SK-N-SH treated with all-trans-retinoic acid at 6 μM for 48 hours (cell line): ENCODE measurements around the gene ACTL10.

Experiments used
- ARNTL ChIP-seq: fragments of 450-650 bp; formaldehyde crosslinking; IDR thresholded peaks from 2 replicates; pipeline ENCODE4 v1.5.0; 2020; ENCODE audit warnings: low read depth, mild to moderate bottlenecking, moderate library complexity, borderline replicate concordance
- BACH2 ChIP-seq: fragments of 250-450 bp; sonication (Bioruptor Pico); IDR thresholded peaks from 2 replicates; pipeline ENCODE4 v1.9.0; 2021; ENCODE audit warnings: mild to moderate bottlenecking, borderline replicate concordance
- CSDC2 ChIP-seq: fragments of 250-450 bp; sonication (Bioruptor Pico); IDR thresholded peaks from 2 replicates; pipeline ENCODE4 v1.5.0; 2020; ENCODE audit warnings: mild to moderate bottlenecking, moderate library complexity
- OSR1 ChIP-seq: fragments of 250-450 bp; sonication (Bioruptor Pico); IDR thresholded peaks from 2 replicates; pipeline ENCODE4 v1.8.0; 2022; ENCODE audit warnings: moderate library complexity, mild to moderate bottlenecking, inconsistent platforms
- PPARA ChIP-seq: fragments of 250-450 bp; sonication (Bioruptor Pico); IDR thresholded peaks from 2 replicates; pipeline ENCODE4 v1.5.0; 2020; ENCODE audit warnings: mild to moderate bottlenecking, borderline replicate concordance
- SNAI2 ChIP-seq: fragments of 250-450 bp; sonication (Bioruptor Pico); IDR thresholded peaks from 2 replicates; pipeline ENCODE4 v1.5.0; 2020; ENCODE audit warnings: mild to moderate bottlenecking, moderate library complexity
- ZC3H10 ChIP-seq: fragments of 250-450 bp; sonication (Bioruptor Pico); IDR thresholded peaks from 2 replicates; pipeline ENCODE4 v1.5.1; 2021; ENCODE audit warnings: mild to moderate bottlenecking, moderate library complexity
- ZFP3 ChIP-seq: fragments of 250-450 bp; sonication (Bioruptor Pico); IDR thresholded peaks from 2 replicates; pipeline ENCODE4 v1.5.0; 2020; ENCODE audit warnings: mild to moderate bottlenecking, moderate library complexity
- ZFP30 ChIP-seq: fragments of 450-650 bp; formaldehyde crosslinking; IDR thresholded peaks from 2 replicates; pipeline ENCODE4 v1.5.0; 2022; ENCODE audit warnings: mild to moderate bottlenecking, moderate library complexity
- TF ChIP-seq, protein P1 (sequence below): fragments of 250-450 bp; sonication (Bioruptor Pico); IDR thresholded peaks from 2 replicates; pipeline ENCODE4 v1.5.1; 2020; ENCODE audit warnings: low read depth, mild to moderate bottlenecking, moderate library complexity
- TF ChIP-seq, protein P2 (sequence below): fragments of 250-450 bp; sonication (Bioruptor Pico); IDR thresholded peaks from 2 replicates; pipeline ENCODE4 v1.8.0; 2021; ENCODE audit warnings: low read depth, mild to moderate bottlenecking, moderate library complexity, borderline replicate concordance
- TF ChIP-seq, protein P3 (sequence below): fragments of 250-450 bp; sonication (Bioruptor Pico); IDR thresholded peaks from 2 replicates; pipeline ENCODE4 v1.8.0; 2020; ENCODE audit warnings: mild to moderate bottlenecking, moderate library complexity, borderline replicate concordance

DNA sequence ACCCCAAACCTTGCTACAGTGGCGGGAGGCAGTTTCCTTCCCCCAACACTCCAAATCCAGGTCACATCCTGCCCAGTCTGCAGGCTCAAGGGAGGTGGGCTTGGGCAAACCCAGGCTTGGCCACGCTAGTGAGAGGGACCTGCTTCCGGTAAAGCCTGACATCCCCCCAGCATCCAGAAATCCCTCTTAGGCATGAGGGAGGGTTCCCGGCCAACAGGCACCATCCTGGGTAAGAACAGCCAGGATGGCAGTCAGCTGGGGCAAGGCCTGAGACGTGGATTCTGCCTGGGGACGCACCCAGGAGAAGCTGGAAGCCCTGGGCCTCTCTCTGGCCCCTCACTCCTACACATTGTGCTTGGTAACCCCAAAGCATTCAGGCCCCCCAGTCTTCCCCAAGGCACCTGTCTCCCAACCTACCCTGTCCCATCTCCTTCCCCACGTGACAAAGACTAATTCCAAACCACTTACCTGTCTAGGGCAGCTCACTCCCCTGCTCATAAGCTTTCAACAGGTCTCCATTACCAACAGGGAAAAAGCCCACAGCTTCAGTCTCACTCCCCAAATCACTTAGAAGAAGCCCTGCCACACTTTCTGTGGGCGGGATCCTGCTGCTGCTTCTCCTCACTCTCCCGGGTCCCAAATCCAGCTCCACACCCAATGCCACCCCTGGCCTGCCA, 2.5 kb upstream of the ACTL10 start:
- TF ChIP-seq ARNTL (CRISPR knock-in tag) (no peak), SNAI2 (CRISPR knock-in tag) (no peak), PPARA (CRISPR knock-in tag) (no peak), ZC3H10 (CRISPR knock-in tag) (no peak), OSR1 (CRISPR knock-in tag) (no peak), BACH2 (CRISPR knock-in tag) (no peak), ZFP3 (CRISPR knock-in tag) (no peak), CSDC2 (no peak), ZFP30 (CRISPR knock-in tag) (no peak)
- TF ChIP-seq, protein P1, sequence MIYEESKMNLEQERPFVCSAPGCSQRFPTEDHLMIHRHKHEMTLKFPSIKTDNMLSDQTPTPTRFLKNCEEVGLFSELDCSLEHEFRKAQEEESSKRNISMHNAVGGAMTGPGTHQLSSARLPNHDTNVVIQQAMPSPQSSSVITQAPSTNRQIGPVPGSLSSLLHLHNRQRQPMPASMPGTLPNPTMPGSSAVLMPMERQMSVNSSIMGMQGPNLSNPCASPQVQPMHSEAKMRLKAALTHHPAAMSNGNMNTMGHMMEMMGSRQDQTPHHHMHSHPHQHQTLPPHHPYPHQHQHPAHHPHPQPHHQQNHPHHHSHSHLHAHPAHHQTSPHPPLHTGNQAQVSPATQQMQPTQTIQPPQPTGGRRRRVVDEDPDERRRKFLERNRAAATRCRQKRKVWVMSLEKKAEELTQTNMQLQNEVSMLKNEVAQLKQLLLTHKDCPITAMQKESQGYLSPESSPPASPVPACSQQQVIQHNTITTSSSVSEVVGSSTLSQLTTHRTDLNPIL (CRISPR knock-in tag), result no peak
- TF ChIP-seq, protein P2, sequence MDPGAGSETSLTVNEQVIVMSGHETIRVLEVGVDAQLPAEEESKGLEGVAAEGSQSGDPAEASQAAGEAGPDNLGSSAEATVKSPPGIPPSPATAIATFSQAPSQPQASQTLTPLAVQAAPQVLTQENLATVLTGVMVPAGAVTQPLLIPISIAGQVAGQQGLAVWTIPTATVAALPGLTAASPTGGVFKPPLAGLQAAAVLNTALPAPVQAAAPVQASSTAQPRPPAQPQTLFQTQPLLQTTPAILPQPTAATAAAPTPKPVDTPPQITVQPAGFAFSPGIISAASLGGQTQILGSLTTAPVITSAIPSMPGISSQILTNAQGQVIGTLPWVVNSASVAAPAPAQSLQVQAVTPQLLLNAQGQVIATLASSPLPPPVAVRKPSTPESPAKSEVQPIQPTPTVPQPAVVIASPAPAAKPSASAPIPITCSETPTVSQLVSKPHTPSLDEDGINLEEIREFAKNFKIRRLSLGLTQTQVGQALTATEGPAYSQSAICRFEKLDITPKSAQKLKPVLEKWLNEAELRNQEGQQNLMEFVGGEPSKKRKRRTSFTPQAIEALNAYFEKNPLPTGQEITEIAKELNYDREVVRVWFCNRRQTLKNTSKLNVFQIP, result no peak
- TF ChIP-seq, protein P3, sequence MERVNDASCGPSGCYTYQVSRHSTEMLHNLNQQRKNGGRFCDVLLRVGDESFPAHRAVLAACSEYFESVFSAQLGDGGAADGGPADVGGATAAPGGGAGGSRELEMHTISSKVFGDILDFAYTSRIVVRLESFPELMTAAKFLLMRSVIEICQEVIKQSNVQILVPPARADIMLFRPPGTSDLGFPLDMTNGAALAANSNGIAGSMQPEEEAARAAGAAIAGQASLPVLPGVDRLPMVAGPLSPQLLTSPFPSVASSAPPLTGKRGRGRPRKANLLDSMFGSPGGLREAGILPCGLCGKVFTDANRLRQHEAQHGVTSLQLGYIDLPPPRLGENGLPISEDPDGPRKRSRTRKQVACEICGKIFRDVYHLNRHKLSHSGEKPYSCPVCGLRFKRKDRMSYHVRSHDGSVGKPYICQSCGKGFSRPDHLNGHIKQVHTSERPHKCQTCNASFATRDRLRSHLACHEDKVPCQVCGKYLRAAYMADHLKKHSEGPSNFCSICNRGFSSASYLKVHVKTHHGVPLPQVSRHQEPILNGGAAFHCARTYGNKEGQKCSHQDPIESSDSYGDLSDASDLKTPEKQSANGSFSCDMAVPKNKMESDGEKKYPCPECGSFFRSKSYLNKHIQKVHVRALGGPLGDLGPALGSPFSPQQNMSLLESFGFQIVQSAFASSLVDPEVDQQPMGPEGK (CRISPR knock-in tag), result no peak
